ENCODE data around the gene RAB32. TPM values are rescaled to one million over a fixed set of nuclear protein-coding genes. Genes with fewer than 3 reads are reported as not detected.
A peak's percentile ranks its signal among the peaks of the same experiment; 100 is the strongest.

Gene RAB32
- total RNA-seq, 1 donor from 2014 or later: 37.0 TPM

DNA sequence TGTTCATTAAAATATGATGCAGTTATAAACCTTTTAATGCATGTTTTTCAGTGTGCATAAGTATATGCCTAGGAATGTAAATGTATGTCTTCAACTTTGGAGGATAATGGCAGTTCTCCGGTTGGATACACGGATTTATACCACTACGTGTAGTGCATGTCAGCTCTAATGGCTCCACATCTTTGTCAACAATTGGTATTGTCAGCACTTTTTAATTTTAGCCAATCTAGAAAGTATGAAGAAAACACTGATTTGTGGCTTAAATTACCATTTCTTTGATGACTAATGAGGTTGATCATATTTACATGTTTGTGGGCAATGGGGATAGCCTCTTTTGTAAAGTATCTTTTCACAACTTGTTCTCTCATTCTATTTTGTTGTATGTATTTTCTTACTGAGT lies 10.9 kb upstream of the RAB32 start:
- DNase-seq (ENCODE audit: low spot score): no peak
- H3K4me1 Mint-ChIP-seq (ENCODE audit: unreplicated experiment): no peaks in the 10 kb centered on the region
- no peaks in the 10 kb centered on the region for H3K9me3 Mint-ChIP-seq (ENCODE audit: unreplicated experiment)
- H3K36me3 Mint-ChIP-seq (ENCODE audit: low read depth, unreplicated experiment): no peaks in the 10 kb centered on the region
- H3K4me3 Mint-ChIP-seq (ENCODE audit: unreplicated experiment): no peak overlapping the region
- H3K27ac Mint-ChIP-seq (ENCODE audit: unreplicated experiment): no peak overlapping the region
- H3K27me3 Mint-ChIP-seq (ENCODE audit: unreplicated experiment): peaks cover 1% of the 10 kb centered on the region
- TF ChIP-seq CTCF (IDR thresholded peaks at IDR 0.05; ENCODE audit: unreplicated experiment): no peak

GRCh38 chr6:146542881-146543210 lies 787 bp upstream of the RAB32 start:
- Mint-ChIP-seq H3K4me3 (ENCODE audit: unreplicated experiment) (peak overlapping the region; percentile 68), H3K9me3 (ENCODE audit: unreplicated experiment) (no peaks in the 10 kb centered on the region), H3K36me3 (ENCODE audit: low read depth, unreplicated experiment) (no peaks in the 10 kb centered on the region), H3K4me1 (ENCODE audit: unreplicated experiment) (peaks cover 31% of the 10 kb centered on the region), H3K27ac (ENCODE audit: unreplicated experiment) (no peak overlapping the region), H3K27me3 (ENCODE audit: unreplicated experiment) (peaks cover 14% of the 10 kb centered on the region)
- no peak for TF ChIP-seq CTCF (IDR thresholded peaks at IDR 0.05; ENCODE audit: unreplicated experiment)
- no peak for DNase-seq (ENCODE audit: low spot score)

GRCh38 chr6:146543940-146544615 lies 445 bp downstream of the RAB32 start:
- H3K27ac Mint-ChIP-seq (ENCODE audit: unreplicated experiment): peak overlapping the region; percentile 87
- peak overlapping the region; percentile 100 for H3K4me3 Mint-ChIP-seq (ENCODE audit: unreplicated experiment)
- peaks cover 42% of the 10 kb centered on the region for H3K4me1 Mint-ChIP-seq (ENCODE audit: unreplicated experiment)
- peaks cover 14% of the 10 kb centered on the region for H3K27me3 Mint-ChIP-seq (ENCODE audit: unreplicated experiment)
- DNase-seq (ENCODE audit: low spot score): peak; percentile 41
- no peaks in the 10 kb centered on the region for H3K36me3 Mint-ChIP-seq (ENCODE audit: low read depth, unreplicated experiment)
- H3K9me3 Mint-ChIP-seq (ENCODE audit: unreplicated experiment): no peaks in the 10 kb centered on the region
- no peak for TF ChIP-seq CTCF (IDR thresholded peaks at IDR 0.05; ENCODE audit: unreplicated experiment)

DNA sequence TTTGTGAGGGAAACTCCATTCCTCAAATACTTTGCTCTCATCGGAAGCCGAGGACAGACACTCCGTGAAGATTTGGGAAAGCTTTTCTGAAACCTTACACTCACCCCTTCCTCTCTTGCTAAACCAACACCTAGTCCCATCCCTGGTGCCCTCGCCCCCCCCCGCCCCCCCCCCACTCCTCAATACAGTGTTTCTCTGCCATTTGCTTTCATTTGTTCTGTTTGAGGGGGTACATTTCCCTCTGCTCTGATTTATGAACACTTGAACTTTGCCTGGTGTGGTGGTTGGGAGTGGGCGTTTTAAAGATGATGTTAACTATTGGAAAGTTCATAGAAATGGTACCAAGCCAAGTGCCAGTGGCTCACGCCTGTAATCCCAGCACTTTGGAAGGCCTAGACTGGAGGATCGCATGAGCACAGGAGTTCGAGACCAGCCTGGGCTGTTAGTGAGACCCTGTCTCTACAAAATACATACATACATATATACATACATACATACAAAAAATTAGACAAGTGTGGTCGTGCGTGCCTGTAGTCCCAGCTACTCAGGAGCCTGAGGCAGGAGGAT lies 1.1 kb downstream of the RAB32 start:
- Mint-ChIP-seq H3K36me3 (ENCODE audit: low read depth, unreplicated experiment) (peaks cover 4% of the 10 kb centered on the region), H3K27ac (ENCODE audit: unreplicated experiment) (peak overlapping the region; percentile 87), H3K4me1 (ENCODE audit: unreplicated experiment) (peaks cover 48% of the 10 kb centered on the region), H3K4me3 (ENCODE audit: unreplicated experiment) (peak overlapping the region; percentile 100), H3K9me3 (ENCODE audit: unreplicated experiment) (no peaks in the 10 kb centered on the region), H3K27me3 (ENCODE audit: unreplicated experiment) (peaks cover 14% of the 10 kb centered on the region)
- DNase-seq (ENCODE audit: low spot score): no peak
- TF ChIP-seq CTCF (IDR thresholded peaks at IDR 0.05; ENCODE audit: unreplicated experiment): no peak

GRCh38 chr6:146545581-146545980 lies 1.9 kb downstream of the RAB32 start:
- Mint-ChIP-seq H3K9me3 (ENCODE audit: unreplicated experiment) (no peaks in the 10 kb centered on the region), H3K27ac (ENCODE audit: unreplicated experiment) (peak overlapping the region; percentile 89), H3K36me3 (ENCODE audit: low read depth, unreplicated experiment) (peaks cover 9% of the 10 kb centered on the region), H3K4me3 (ENCODE audit: unreplicated experiment) (peak overlapping the region; percentile 100), H3K27me3 (ENCODE audit: unreplicated experiment) (peaks cover 14% of the 10 kb centered on the region), H3K4me1 (ENCODE audit: unreplicated experiment) (peaks cover 52% of the 10 kb centered on the region)
- no peak for DNase-seq (ENCODE audit: low spot score)
- TF ChIP-seq CTCF (IDR thresholded peaks at IDR 0.05; ENCODE audit: unreplicated experiment): no peak

Data from endothelial cell (in vitro differentiated cells).